GM18868 (cell line): ENCODE measurements around the gene RSPH4A.
"Not testable (repeated sequence)": the region's sequence is repeated elsewhere in the genome, so short reads cannot be mapped to it uniquely, and the experiment has no call there.

Source experiments
- ATAC-seq: cut with Tn5 transposase; IDR thresholded peaks from one replicate; pipeline ENCODE4 v1.9.1; 2021; ENCODE audit warnings: mild to moderate bottlenecking, moderate library complexity; ENCODE audit not compliant: unreplicated experiment

RSPH4A gene

GRCh38 chr6:116624036-116624805 lies 7.9 kb downstream of the RSPH4A start:
- no peak for ATAC-seq

GRCh38 chr6:116625872-116626271 lies 9.6 kb downstream of the RSPH4A start:
- no peak for ATAC-seq

- ATAC-seq, result no peak
These were observed 13.3 kb downstream of the RSPH4A start for GRCh38 chr6:116629563-116629981.

GRCh38 chr6:116631379-116631990 lies 15.2 kb downstream of the RSPH4A start:
- ATAC-seq, result peak; percentile 59

- no peak for ATAC-seq
These were observed 17.4 kb downstream of the RSPH4A start for GRCh38 chr6:116633685-116634084.

GRCh38 chr6:116648156-116648555 lies 31.9 kb downstream of the RSPH4A start:
- ATAC-seq, result no peak

- ATAC-seq, result no peak
These were observed 32.9 kb downstream of the RSPH4A start for GRCh38 chr6:116649129-116649528.

GRCh38 chr6:116651916-116652315 lies 35.6 kb downstream of the RSPH4A start:
- ATAC-seq, result no peak

GRCh38 chr6:116661594-116661993 lies 45.3 kb downstream of the RSPH4A start:
- ATAC-seq, result no peak

GRCh38 chr6:116662202-116662601 lies 45.9 kb downstream of the RSPH4A start:
- ATAC-seq, result no peak

GRCh38 chr6:116663308-116663707 lies 47.0 kb downstream of the RSPH4A start:
- ATAC-seq, result no peak

GRCh38 chr6:116664169-116664568 lies 47.9 kb downstream of the RSPH4A start:
- ATAC-seq, result not testable (repeated sequence)

- ATAC-seq, result no peak
These were observed 49.2 kb downstream of the RSPH4A start for GRCh38 chr6:116665464-116665863.

- ATAC-seq, result peak; percentile 53
These were observed 50.6 kb downstream of the RSPH4A start for GRCh38 chr6:116666869-116667268.

GRCh38 chr6:116667623-116668022 lies 51.3 kb downstream of the RSPH4A start:
- ATAC-seq, result peak; percentile 40

GRCh38 chr6:116672306-116672705 lies 56.0 kb downstream of the RSPH4A start:
- ATAC-seq, result no peak

GRCh38 chr6:116676021-116676420 lies 59.7 kb downstream of the RSPH4A start:
- no peak for ATAC-seq

- ATAC-seq, result peak; percentile 93
These were observed 64.8 kb downstream of the RSPH4A start, which contains the start of gene KPNA5 for GRCh38 chr6:116680880-116681672. TSS of gene KPNA5 (plus strand) at chr6:116681211. CDS start at chr6:116681335, 124 bp downstream.

- peak; percentile 30 for ATAC-seq
These were observed 66.0 kb downstream of the RSPH4A start for GRCh38 chr6:116682334-116682712.
